ENCODE results near the gene MSRB1.
"Not testable (repeated sequence)": the region's sequence is repeated elsewhere in the genome, so short reads cannot be mapped to it uniquely, and the experiment has no call there.

MSRB1 gene

DNA sequence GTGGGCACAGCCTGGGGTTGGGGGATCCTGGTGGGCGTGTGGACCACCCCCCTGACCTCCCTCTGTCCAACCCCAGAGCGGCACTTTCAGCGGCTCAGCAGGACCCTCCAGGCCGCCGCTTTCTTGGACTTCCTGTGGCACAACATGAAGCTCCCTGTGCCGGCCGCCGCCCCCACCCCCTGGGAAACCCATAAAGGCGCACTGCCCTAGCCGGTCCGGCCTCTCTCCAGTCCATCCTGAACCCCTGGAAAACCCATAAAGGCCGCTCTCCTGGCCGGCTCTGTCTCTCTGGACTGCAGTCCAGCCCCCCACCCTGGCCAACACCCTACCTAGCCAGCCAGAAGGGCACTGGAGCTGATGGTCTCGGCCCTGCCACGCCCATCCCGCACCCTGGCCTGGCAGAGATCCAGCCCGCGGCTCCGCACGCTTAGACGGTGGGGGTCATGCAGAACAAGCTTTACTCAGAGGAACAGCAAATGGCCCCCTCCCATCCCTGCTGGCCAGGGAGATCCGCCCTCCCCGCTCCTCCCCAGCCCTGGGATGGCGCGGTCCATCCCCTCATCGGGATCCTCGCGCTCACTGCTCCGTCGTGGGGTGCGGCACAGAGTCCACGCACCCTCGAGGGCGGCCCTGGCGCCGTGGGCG, 35.6 kb upstream of the MSRB1 start:
- no peak for DNase-seq (ENCODE audit: low spot score)

DNA sequence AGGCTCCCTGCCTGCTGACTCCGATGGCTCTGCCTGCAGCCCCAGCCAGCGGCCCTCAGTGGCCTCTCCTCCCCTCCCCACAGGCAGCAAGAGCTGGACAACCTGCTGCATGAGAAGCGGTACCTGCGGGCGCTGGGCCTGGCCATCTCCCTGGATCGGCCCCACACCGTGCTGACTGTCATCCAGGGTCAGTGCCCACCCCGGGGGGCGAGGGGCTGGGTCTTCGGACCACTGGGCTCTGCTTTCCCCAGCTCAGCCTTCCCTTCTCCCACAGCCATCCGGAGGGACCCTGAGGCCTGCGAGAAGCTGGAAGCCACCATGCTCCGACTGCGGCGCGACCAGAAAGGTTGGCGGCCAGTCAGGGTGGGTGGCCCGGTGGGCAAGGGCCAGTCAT, 34.9 kb upstream of the MSRB1 start:
- no peak for DNase-seq (ENCODE audit: low spot score)

GRCh38 chr16:1976951-1977874, 34.2 kb upstream of the MSRB1 start:
- no peak for DNase-seq (ENCODE audit: low spot score)

- DNase-seq (ENCODE audit: low spot score), result no peak
Measured at GRCh38 chr16:1976216-1976520, 33.2 kb upstream of the MSRB1 start.

GRCh38 chr16:1975432-1976215, 32.6 kb upstream of the MSRB1 start:
- no peak for DNase-seq (ENCODE audit: low spot score)

DNA sequence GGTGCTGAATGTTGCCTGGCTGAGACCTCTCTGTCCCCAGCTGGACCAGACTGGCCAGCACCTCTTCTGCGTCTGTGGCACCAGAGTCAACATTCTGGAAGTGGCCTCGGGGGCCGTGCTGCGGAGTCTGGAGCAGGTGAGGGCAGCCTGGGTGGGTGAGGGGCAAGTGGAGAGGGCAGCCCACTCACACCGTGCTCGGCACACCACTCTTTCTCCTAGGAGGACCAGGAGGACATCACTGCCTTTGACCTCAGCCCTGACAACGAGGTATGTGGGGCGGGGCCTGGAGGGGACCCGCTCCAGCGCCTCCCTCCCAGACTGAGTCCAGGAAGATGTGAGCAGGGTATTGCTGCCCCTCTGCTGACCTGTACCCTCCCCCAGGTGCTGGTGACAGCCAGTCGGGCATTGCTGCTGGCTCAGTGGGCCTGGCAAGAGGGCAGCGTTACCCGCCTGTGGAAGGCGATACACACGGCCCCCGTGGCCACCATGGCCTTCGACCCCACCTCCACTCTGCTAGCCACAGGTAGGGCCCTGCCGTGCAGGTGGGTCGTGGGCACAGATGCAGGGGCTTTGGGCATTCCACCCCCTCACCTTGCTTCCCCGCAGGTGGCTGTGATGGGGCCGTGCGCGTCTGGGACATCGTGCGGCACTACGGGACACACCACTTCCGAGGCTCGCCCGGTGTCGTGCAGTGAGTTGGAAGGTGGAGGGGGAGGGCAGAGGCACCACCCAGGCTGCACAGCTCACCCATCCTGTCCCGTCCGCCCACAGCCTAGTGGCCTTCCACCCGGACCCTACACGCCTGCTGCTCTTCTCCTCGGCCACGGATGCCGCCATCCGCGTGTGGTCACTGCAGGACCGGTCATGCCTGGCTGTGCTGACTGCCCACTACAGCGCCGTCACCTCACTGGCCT, 31.4 kb upstream of the MSRB1 start:
- DNase-seq (ENCODE audit: low spot score), result no peak

DNA sequence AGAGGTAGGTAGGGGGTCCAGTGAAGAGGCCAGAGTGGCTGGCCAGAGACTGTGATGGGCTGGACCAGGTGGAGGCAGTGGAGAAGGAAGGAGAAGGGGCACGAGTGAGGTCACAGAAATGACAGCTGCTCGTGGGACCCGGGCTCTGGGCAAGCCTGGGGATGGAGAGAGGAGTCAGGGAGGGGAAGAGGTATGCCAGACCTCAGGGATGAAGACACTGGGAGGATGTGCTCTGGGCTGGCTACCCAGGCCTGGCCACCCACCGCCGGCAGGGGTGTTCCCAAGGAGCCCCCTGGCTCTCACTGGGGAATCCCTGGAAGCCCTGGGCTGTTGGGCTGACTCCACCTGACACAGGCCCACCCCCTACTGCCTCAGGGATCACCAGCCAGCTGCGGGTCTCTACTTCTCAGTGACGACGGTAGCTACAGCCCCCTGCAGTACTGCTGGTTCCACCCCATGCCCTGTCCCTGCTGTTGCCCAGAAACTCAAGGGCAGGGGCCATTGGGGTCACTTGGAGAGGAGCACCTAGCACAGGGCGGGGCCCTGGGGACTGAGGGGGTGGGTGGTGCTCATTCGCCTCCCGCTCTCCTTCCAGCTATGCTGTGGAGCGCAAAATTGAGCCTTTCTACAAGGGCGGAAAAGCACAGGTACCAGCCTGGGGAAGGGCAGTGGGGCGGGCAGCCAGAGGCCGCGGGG, 30.6 kb upstream of the MSRB1 start:
- no peak for DNase-seq (ENCODE audit: low spot score)

GRCh38 chr16:1972490-1972877, 29.5 kb upstream of the MSRB1 start:
- peak; percentile 75 for DNase-seq (ENCODE audit: low spot score)

DNA sequence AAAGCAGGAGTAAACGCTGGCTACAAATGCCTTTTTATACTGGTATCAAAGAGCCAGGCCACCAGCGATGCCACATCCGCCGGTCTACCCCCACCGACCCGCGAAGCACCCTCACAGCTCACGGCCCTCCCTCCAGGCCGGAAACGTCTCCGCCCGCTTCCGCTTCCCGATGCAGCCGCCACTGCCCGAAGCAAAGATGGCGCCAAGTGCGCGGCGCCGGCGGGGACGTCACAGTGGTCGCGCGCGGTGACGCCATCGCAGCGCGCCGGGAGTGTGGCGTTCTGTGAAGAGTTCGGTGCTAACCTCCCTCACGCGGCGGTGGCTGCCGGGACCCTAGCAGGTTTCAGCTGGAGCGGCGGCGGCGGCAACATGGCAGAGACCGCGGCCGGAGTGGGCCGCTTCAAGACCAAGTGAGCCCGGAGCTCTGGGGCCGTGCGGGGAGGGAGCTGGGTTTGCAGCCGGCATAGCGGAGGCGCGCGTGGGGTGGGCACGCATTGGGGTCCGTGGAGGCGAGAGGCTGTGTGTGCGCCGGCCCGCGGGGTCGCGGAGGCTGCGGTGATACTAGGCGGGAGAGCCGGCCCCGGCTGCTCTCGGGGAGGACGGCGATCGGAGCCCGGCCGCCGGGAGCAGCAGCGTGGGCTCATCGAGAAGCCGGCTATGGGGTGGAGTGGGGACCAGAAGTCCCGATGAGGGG, 28.9 kb upstream of the MSRB1 start, which contains the start of gene TBL3:
Gene TBL3 (plus strand): TSS at position 258 of the 694 bp plus-strand sequence. CDS start 112 bp downstream, at position 370.
- peak; percentile 96 for DNase-seq (ENCODE audit: low spot score)

GRCh38 chr16:1968146-1968953, 25.4 kb upstream of the MSRB1 start:
- DNase-seq (ENCODE audit: low spot score), result no peak

- no peak for DNase-seq (ENCODE audit: low spot score)
Measured at GRCh38 chr16:1966460-1966859, 23.5 kb upstream of the MSRB1 start, which contains the start of gene RNF151. Gene RNF151 (plus strand): TSS chr16:1966856. CDS start chr16:1966882, 26 bp downstream.

DNA sequence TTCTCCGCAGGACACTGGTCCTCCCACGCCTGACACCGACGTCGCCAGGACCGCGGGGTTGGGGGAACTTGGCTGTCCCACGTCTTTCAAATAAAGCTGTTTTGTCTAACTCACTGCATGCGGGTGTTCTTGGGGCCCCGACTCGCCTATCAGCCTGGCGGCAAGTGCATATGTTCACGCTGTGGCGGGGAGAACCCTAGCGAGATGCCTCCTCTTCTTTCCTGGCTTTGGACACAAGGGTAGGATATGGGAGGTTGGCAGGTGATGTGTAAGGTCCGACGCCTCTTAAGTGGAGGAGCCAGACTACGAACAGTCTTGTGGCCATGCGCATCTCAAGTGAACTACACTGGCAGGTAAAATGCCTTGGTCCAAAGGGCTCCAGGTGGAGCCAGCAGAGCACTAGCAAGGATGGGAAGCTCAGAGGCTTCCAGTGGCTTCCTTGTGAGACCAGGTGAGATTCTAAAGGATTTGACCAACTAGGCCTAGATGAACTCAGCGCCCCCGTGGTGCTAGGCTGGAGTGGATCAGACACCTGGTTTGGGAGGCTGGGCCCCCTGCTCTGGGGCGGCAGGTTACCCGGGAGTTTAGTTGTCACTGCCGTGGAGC, 22.5 kb upstream of the MSRB1 start:
- DNase-seq (ENCODE audit: low spot score), result no peak

GRCh38 chr16:1964506-1965395, 21.8 kb upstream of the MSRB1 start, which contains the start of gene RPS2:
Gene RPS2 (minus strand): TSS chr16:1964826. CDS start chr16:1964625, 201 bp downstream.
- DNase-seq (ENCODE audit: low spot score), result peak; percentile 100

DNA sequence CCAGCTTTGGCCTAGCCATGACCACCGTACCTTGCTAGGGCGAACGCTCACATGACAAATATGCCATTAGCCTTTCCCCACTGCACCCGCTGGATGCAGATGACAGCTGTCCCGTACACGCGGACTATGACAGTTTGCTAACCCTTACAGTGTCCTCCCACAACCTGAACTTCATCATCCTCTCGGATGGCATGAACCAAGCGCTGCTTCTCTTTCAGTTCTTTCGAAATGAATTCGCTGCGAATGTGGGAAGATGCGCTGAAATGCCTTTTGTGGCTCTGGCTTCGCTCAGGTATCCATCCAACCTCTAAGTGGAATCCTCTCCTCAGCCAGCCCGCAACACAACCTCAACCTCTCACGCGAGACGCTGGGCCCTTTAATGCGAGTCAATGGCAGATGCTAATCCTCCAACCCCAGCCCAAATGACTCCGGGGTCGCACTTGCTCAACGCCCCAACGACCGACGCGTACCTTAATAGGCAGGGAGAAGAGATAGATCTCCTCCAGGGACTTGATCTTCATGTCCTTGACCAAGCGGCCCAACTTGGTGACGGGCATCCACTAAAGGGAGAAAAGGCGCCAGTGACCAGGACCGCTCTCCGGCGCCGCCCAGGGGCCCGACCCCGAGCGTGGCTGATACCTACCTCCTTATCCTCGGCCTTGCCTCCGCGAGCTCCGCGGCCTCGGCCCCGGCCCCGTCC, 21.0 kb upstream of the MSRB1 start:
- DNase-seq (ENCODE audit: low spot score), result no peak

- DNase-seq (ENCODE audit: low spot score), result not testable (repeated sequence)
Measured at GRCh38 chr16:1962161-1963153, 19.5 kb upstream of the MSRB1 start.

- DNase-seq (ENCODE audit: low spot score), result no peak
Measured at GRCh38 chr16:1961651-1962067, 18.7 kb upstream of the MSRB1 start.
